HEK293 (cell line): ENCODE results near the gene SMARCD2.

Experiments
- CTCF ChIA-PET: fragments of 350-600 bp; formaldehyde crosslinking; extraction: SDS; loops from one replicate; lab custom pipeline; 2021; ENCODE audit warnings: antibody characterized with exemption; lab: Yijun Ruan, JAX
- POLR2A ChIA-PET: fragments of 300-600 bp; formaldehyde crosslinking; extraction: SDS; loops from one replicate; lab custom pipeline; 2020; ENCODE audit warnings: antibody characterized with exemption, inconsistent platforms; lab: Yijun Ruan, JAX
- H3K27ac ChIP-seq: fragments of 200-500 bp; sonication (Bioruptor generic); 2 replicates; pipeline ENCODE4 v1.5.1; 2014; ENCODE audit warnings: low read depth, low read length, control low read depth, inconsistent platforms; ENCODE audit errors: extremely low read depth
- H3K36me3 ChIP-seq, 2 experiments: fragments of 200-500 bp in 1 of 2; sonication (Bioruptor generic) in 1 of 2; 1 replicate in 1 of 2; 2 replicates in 1 of 2; pipeline ENCODE4 v1.5.1; 2014 to 2017; ENCODE audit warnings: inconsistent platforms in 2 of 2, low read length in 2 of 2; ENCODE audit not compliant: control insufficient read depth in 2 of 2, insufficient read depth in 1 of 2
- H3K4me1 ChIP-seq: fragments of 200-500 bp; sonication (Bioruptor generic); 2 replicates; pipeline ENCODE4 v1.5.1; 2014; ENCODE audit warnings: mild to moderate bottlenecking, low read length, inconsistent platforms; ENCODE audit not compliant: control insufficient read depth, insufficient read depth
- H3K4me3 ChIP-seq: 2 replicates; pipeline ENCODE4 v1.5.1; 2011; ENCODE audit warnings: low read depth, mild to moderate bottlenecking, control low read depth, low read length, moderate library complexity
- H3K9me3 ChIP-seq: fragments of 200-500 bp; sonication (Bioruptor generic); 2 replicates; pipeline ENCODE4 v1.5.1; 2014; ENCODE audit warnings: low read depth, low read length, inconsistent platforms; ENCODE audit not compliant: control insufficient read depth, insufficient read depth
- GLIS1 ChIP-seq: fragments of 450-650 bp; formaldehyde crosslinking; IDR thresholded peaks from 2 replicates; pipeline ENCODE4 v1.5.1; 2016; ENCODE audit warnings: missing biosample characterization, missing genetic modification characterization
- MYNN ChIP-seq: fragments of 450-650 bp; formaldehyde crosslinking; IDR thresholded peaks from 2 replicates; pipeline ENCODE4 v1.5.1; 2016; ENCODE audit warnings: missing biosample characterization, missing genetic modification characterization, borderline replicate concordance
- PBX3 ChIP-seq: sonication (generic); formaldehyde crosslinking; IDR thresholded peaks from 2 replicates; pipeline ENCODE4 v1.8.1; 2022; ENCODE audit warnings: mild to moderate bottlenecking, moderate library complexity, missing genetic modification reagents
- PRDM1 ChIP-seq: fragments of 450-650 bp; formaldehyde crosslinking; IDR thresholded peaks from 2 replicates; pipeline ENCODE4; 2016; ENCODE audit warnings: missing biosample characterization, missing genetic modification characterization
- PRDM10 ChIP-seq: fragments of 450-650 bp; formaldehyde crosslinking; IDR thresholded peaks from 2 replicates; pipeline ENCODE4 v1.5.1; 2016; ENCODE audit warnings: missing biosample characterization, missing genetic modification characterization
- PRDM4 ChIP-seq: fragments of 450-650 bp; formaldehyde crosslinking; IDR thresholded peaks from 2 replicates; pipeline ENCODE4 v1.5.1; 2017; ENCODE audit warnings: missing biosample characterization, missing genetic modification characterization
- SP3 ChIP-seq: fragments of 450-650 bp; formaldehyde crosslinking; IDR thresholded peaks from 2 replicates; pipeline ENCODE4 v1.5.1; 2016; ENCODE audit warnings: missing biosample characterization, missing genetic modification characterization
- SP7 ChIP-seq: fragments of 450-650 bp; formaldehyde crosslinking; IDR thresholded peaks from 2 replicates; pipeline ENCODE4 v1.5.1; 2016; ENCODE audit warnings: missing biosample characterization, missing genetic modification characterization
- ZFP37 ChIP-seq: fragments of 450-650 bp; formaldehyde crosslinking; IDR thresholded peaks from 2 replicates; pipeline ENCODE4 v1.5.1; 2016; ENCODE audit warnings: missing biosample characterization, missing genetic modification characterization
- ZNF114 ChIP-seq: fragments of 450-650 bp; formaldehyde crosslinking; IDR thresholded peaks from 2 replicates; pipeline ENCODE4 v1.5.0; 2017; ENCODE audit warnings: missing biosample characterization, missing genetic modification characterization
- ZNF155 ChIP-seq: fragments of 450-650 bp; formaldehyde crosslinking; IDR thresholded peaks from 2 replicates; pipeline ENCODE4 v1.5.1; 2016; ENCODE audit warnings: missing biosample characterization, missing genetic modification characterization
- ZNF274 ChIP-seq, 2 experiments: fragments of 200-500 bp in 1 of 2; fragments of 450-650 bp in 1 of 2; sonication (Bioruptor generic) in 1 of 2; formaldehyde crosslinking in 1 of 2; IDR thresholded peaks; 2 replicates each; pipeline versions ENCODE4 v1.5.1 to v1.6.1; 2014 to 2016; ENCODE audit warnings: borderline replicate concordance in 1 of 2, inconsistent platforms in 1 of 2, low read length in 1 of 2, missing biosample characterization in 1 of 2, missing genetic modification characterization in 1 of 2
- ZNF366 ChIP-seq: fragments of 450-650 bp; formaldehyde crosslinking; conservative IDR thresholded peaks from 2 replicates; pipeline ENCODE4 v1.5.1; 2016; ENCODE audit warnings: missing biosample characterization, missing genetic modification characterization
- ZNF394 ChIP-seq: fragments of 450-650 bp; formaldehyde crosslinking; IDR thresholded peaks from 2 replicates; pipeline ENCODE4 v1.5.1; 2016; ENCODE audit warnings: missing biosample characterization, missing genetic modification characterization, mild to moderate bottlenecking, moderate library complexity, borderline replicate concordance
- ZNF514 ChIP-seq: fragments of 450-650 bp; formaldehyde crosslinking; IDR thresholded peaks from 2 replicates; pipeline ENCODE4 v1.5.1; 2016; ENCODE audit warnings: missing biosample characterization, missing genetic modification characterization
- ZNF518A ChIP-seq: fragments of 450-650 bp; formaldehyde crosslinking; conservative IDR thresholded peaks from 2 replicates; pipeline ENCODE4 v1.5.1; 2016; ENCODE audit warnings: low read depth, missing biosample characterization, missing genetic modification characterization
- ZNF555 ChIP-seq: fragments of 450-650 bp; formaldehyde crosslinking; conservative IDR thresholded peaks from 2 replicates; pipeline ENCODE4 v1.5.1; 2017; ENCODE audit warnings: missing biosample characterization, mild to moderate bottlenecking, missing genetic modification characterization, inconsistent platforms
- ZNF610 ChIP-seq: fragments of 450-650 bp; formaldehyde crosslinking; IDR thresholded peaks from 2 replicates; pipeline ENCODE4 v1.5.1; 2016; ENCODE audit warnings: missing biosample characterization, missing genetic modification characterization, borderline replicate concordance
- ZXDB ChIP-seq: fragments of 450-650 bp; formaldehyde crosslinking; IDR thresholded peaks from 2 replicates; pipeline ENCODE4 v1.5.1; 2016; ENCODE audit warnings: missing biosample characterization, missing genetic modification characterization

SMARCD2 gene

DNA sequence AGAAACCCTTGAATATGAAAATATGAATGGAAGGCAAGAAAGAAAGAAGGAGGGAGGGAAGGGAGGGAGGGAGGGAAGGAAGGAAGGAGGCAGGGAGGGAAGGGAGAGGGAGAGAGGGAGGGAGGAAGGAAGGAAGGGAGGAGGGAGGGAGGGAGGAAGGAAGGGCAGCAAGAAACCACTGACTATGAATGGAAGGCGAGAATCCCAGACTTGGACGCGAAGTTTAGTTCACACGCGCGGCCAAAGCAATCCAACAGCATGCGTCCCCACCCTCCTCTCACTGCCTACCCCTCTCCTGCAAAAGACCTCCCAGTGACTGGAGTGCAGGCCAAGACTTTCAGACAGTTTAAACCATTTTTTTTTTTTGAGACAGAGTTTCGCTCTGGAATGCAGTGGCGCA lies 7.9 kb upstream of the SMARCD2 start:
- Histone ChIP-seq H3K27ac (no peak overlapping the region), H3K9me3 (no peaks in the 10 kb centered on the region), H3K4me1 (no peaks in the 10 kb centered on the region), H3K36me3 (no peaks in the 10 kb centered on the region), H3K4me3 (no peak overlapping the region)
- ChIA-PET POLR2A (no interaction called here), CTCF (interaction anchor here (0.6 to 9.5 kb wide), 2 partner anchors 16 to 1348 kb away, joined by 4 to 62 read pairs; no protein-coding TSS in a partner anchor)
- TF ChIP-seq ZNF366 (tag by site-specific recombination) (peak; percentile 64), PRDM4 (tag by site-specific recombination) (0 out of 2 replicates have a peak, but pooled peaks have one; percentile 16), GLIS1 (no peak)

DNA sequence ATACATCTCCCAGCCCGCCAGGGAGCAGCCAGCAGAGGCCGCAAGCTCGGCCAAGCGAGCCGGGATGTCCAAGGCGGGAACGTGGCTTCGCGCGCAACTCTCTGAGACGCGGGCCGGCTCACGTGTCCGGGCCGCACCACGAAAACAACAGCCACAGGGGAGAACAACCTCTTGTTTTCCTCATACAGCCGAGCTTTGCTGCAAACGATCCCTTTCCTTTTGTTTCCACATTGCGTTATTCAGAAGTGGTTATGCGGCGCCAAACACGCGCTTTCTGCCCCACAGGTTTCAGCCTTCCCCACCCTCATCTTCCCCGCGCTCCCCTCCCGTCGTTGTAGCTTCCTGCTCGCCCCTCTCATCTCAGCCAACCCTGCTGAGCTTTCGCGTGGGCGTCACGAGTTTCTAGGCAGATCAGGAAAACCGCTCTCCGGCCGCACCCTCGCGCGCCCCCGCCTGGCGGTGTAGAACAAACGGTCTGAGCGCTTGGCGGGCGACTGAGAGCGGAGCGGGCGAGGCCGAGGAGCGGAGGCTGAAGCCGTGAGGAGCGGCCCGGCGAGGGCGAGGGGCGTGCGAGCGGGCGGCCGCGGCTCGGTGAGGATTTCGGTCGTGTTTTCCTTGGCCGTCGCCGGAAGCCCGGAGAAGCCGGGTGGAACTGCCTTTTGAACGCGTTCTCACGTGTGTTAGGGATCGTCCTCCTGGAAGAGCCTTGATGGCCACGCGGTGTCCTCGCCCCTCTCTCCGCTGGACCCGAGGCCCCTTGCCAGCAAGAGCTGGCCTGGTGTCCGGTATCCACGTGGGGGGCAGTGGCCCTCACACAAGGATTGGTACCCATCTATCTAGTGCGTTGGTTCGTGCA lies 6.6 kb upstream of the SMARCD2 start:
- ChIA-PET CTCF (interaction anchor here (0.6 to 9.5 kb wide), 19 partner anchors 11 to 1300 kb away, joined by 3 to 62 read pairs (median 4); partner anchors contain the start of gene GH2), POLR2A (interaction anchor here (0.9 to 1.9 kb wide), 4 partner anchors 10 to 75 kb away, joined by 3 to 6 read pairs (median 4); partner anchors contain the start of genes CCDC47, DDX42 and PSMC5)
- Histone ChIP-seq H3K9me3 (no peaks in the 10 kb centered on the region), H3K4me3 (peak overlapping the region; percentile 1), H3K36me3 (no peaks in the 10 kb centered on the region), H3K4me1 (no peaks in the 10 kb centered on the region), H3K27ac (peak overlapping the region; percentile 56; the same call in 1 of the 2 replicates)
- TF ChIP-seq ZNF514: no peak
- TF ChIP-seq ZFP37 (tag by site-specific recombination): no peak
- peak; percentile 93; the same call in 1 of the 2 replicates for TF ChIP-seq ZNF610
- TF ChIP-seq MYNN (tag by site-specific recombination): no peak
- TF ChIP-seq PRDM10 (tag by site-specific recombination): peak; percentile 68
- TF ChIP-seq ZNF274 (IDR thresholded peaks at IDR 0.05; ENCODE audit: low read length): no peak
- TF ChIP-seq ZNF274 (tag by site-specific recombination; IDR thresholded peaks at IDR 0.05; ENCODE audit: borderline replicate concordance): no peak
- 0 out of 2 replicates have a peak, but pooled peaks have one; percentile 21 for TF ChIP-seq ZNF518A (tag by site-specific recombination)
- TF ChIP-seq SP3 (tag by site-specific recombination): peak; percentile 36; the same call in 1 of the 2 replicates
- no peak for TF ChIP-seq ZNF114
- no peak for TF ChIP-seq PRDM1 (tag by site-specific recombination)
- TF ChIP-seq ZXDB (tag by site-specific recombination): peak; percentile 56; the same call in 1 of the 2 replicates
- TF ChIP-seq SP7 (tag by site-specific recombination): peak; percentile 62
- TF ChIP-seq ZNF555 (tag by site-specific recombination): no peak
- TF ChIP-seq PBX3 (CRISPR knock-in tag): 0 out of 2 replicates have a peak, but pooled peaks have one; percentile 56
- TF ChIP-seq ZNF394 (tag by site-specific recombination): 0 out of 2 replicates have a peak, but pooled peaks have one; percentile 29
- TF ChIP-seq ZNF155 (tag by site-specific recombination): no peak
